A549 (cell line): ENCODE results near the gene SCD. TPM values are rescaled to one million over a fixed set of nuclear protein-coding genes. Genes with fewer than 3 reads are reported as not detected.

ENCODE experiments used
- ATAC-seq, 2 experiments: fragments of 200-7000 bp in 1 of 2; fragments of >200 bp in 1 of 2; cut with Nextera tagmentation in 1 of 2; cut with Tn5 transposase in 1 of 2; 3 replicates each; pipeline versions ENCODE4 v1.8.0 to v1.9.1; 2018 to 2020; ENCODE audit warnings: mild to moderate bottlenecking in 1 of 2, moderate library complexity in 1 of 2
- CTCF ChIA-PET: fragments of 300-600 bp; sonication (Branson Sonifier 250); formaldehyde crosslinking; extraction: SDS; loops from one replicate; lab custom pipeline; 2021; ENCODE audit warnings: antibody characterized with exemption, inconsistent platforms; lab: Yijun Ruan, JAX
- POLR2A ChIA-PET: fragments of 350-600 bp; formaldehyde crosslinking; extraction: SDS; loops from one replicate; lab custom pipeline; 2021; ENCODE audit warnings: antibody characterized with exemption, inconsistent platforms; lab: Yijun Ruan, JAX
- DNase-seq, 2 experiments: peaks; one replicate each; pipeline versions ENCODE4 v3.0.0 to v3.0.0-alpha.2; 2011 to 2016; ENCODE audit warnings: low read depth in 1 of 2, low spot score in 1 of 2
- FAIRE-seq: peaks from 2 replicates; lab custom pipeline; 2011; peaks lifted over from hg19 to GRCh38; lab: Jason Lieb, UNC
- H3K27ac ChIP-seq, 2 experiments: fragments of >200 bp; sonication (Bioruptor Twin); formaldehyde crosslinking; 3 replicates each; pipeline ENCODE4 v1.5.1; 2016 to 2017
- H3K4me1 ChIP-seq: fragments of >200 bp; sonication (Bioruptor Twin); formaldehyde crosslinking; 3 replicates; pipeline ENCODE4 v1.6.1; 2016
- H3K4me2 ChIP-seq: fragments of >200 bp; sonication (Bioruptor Twin); formaldehyde crosslinking; 3 replicates; pipeline ENCODE4 v1.6.1; 2016
- H3K4me3 ChIP-seq: fragments of >200 bp; sonication (Bioruptor Twin); formaldehyde crosslinking; 3 replicates; pipeline ENCODE4 v1.5.1; 2016
- H3K9me3 ChIP-seq: fragments of >200 bp; sonication (Bioruptor Twin); formaldehyde crosslinking; 3 replicates; pipeline ENCODE4 v1.6.1; 2016
- BHLHE40 ChIP-seq: IDR thresholded peaks from 2 replicates; pipeline ENCODE4 v1.6.1; 2012; ENCODE audit warnings: low read depth, low read length, inconsistent platforms
- CBX2 ChIP-seq: fragments of 200-600 bp; sonication (generic); IDR thresholded peaks from 2 replicates; pipeline ENCODE4 v1.6.1; 2016; ENCODE audit warnings: low read depth, mild to moderate bottlenecking, borderline replicate concordance
- CHD2 ChIP-seq: fragments of 150-350 bp; IDR thresholded peaks from 2 replicates; pipeline ENCODE4 v1.6.1; 2014; ENCODE audit warnings: low read length; ENCODE audit not compliant: partially characterized antibody
- CHD4 ChIP-seq: fragments of 200-600 bp; sonication (generic); IDR thresholded peaks from 2 replicates; pipeline ENCODE4 v1.6.1; 2016; ENCODE audit warnings: antibody characterized with exemption, mild to moderate bottlenecking, borderline replicate concordance
- EHF ChIP-seq: fragments of 250-450 bp; sonication (Bioruptor Pico); IDR thresholded peaks from 2 replicates; pipeline ENCODE4 v1.5.0; 2020; ENCODE audit warnings: mild to moderate bottlenecking
- EP300 ChIP-seq, 2 experiments: fragments of >200 bp; sonication (Bioruptor Twin); formaldehyde crosslinking; IDR thresholded peaks; 2 replicates in 1 of 2; 3 replicates in 1 of 2; pipeline ENCODE4 v1.6.1; 2016 to 2017
- ESRRA ChIP-seq: fragments of 150-350 bp; IDR thresholded peaks from 2 replicates; pipeline ENCODE4 v1.6.1; 2014; ENCODE audit warnings: mild to moderate bottlenecking, low read length, borderline replicate concordance
- FOSB ChIP-seq: fragments of 250-450 bp; sonication (Bioruptor Pico); IDR thresholded peaks from 2 replicates; pipeline ENCODE4 v1.5.0; 2020; ENCODE audit warnings: mild to moderate bottlenecking, moderate library complexity
- GATA3 ChIP-seq: IDR thresholded peaks from 2 replicates; pipeline ENCODE4 v1.6.1; 2012; ENCODE audit warnings: borderline replicate concordance
- HDAC2 ChIP-seq: fragments of 200-600 bp; sonication (generic); IDR thresholded peaks from 2 replicates; pipeline ENCODE4 v1.6.1; 2016
- HEYL ChIP-seq: fragments of 250-450 bp; sonication (Bioruptor Pico); IDR thresholded peaks from 2 replicates; pipeline ENCODE4 v1.8.0; 2021; ENCODE audit warnings: mild to moderate bottlenecking, moderate library complexity
- HOXA7 ChIP-seq: fragments of 250-450 bp; sonication (Bioruptor Pico); IDR thresholded peaks from 2 replicates; pipeline ENCODE4 v1.5.0; 2020; ENCODE audit warnings: mild to moderate bottlenecking, moderate library complexity
- HOXB5 ChIP-seq: fragments of 250-450 bp; sonication (Bioruptor Pico); IDR thresholded peaks from 2 replicates; pipeline ENCODE4 v1.5.0; 2020; ENCODE audit warnings: mild to moderate bottlenecking, moderate library complexity
- JUN ChIP-seq, 2 experiments: fragments of >200 bp; sonication (Bioruptor Twin); formaldehyde crosslinking; IDR thresholded peaks; 2 replicates in 1 of 2; 3 replicates in 1 of 2; pipeline ENCODE4 v1.6.1; 2016 to 2017
- MAX ChIP-seq: IDR thresholded peaks from 2 replicates; pipeline ENCODE4 v1.6.1; 2012
- MAZ ChIP-seq: fragments of 150-350 bp; IDR thresholded peaks from 2 replicates; pipeline ENCODE4 v1.6.1; 2014; ENCODE audit warnings: antibody characterized with exemption, low read depth, low read length, borderline replicate concordance
- NPAS2 ChIP-seq: fragments of 250-450 bp; sonication (Bioruptor Pico); IDR thresholded peaks from 2 replicates; pipeline ENCODE4 v1.8.0; 2022; ENCODE audit warnings: mild to moderate bottlenecking, moderate library complexity, borderline replicate concordance
- POLR2AphosphoS2 ChIP-seq: conservative IDR thresholded peaks from 2 replicates; pipeline ENCODE4 v1.6.1; 2012; ENCODE audit warnings: low read length, improper control_type of control experiment, inconsistent platforms
- RARB ChIP-seq: fragments of 250-450 bp; sonication (Bioruptor Pico); IDR thresholded peaks from 2 replicates; pipeline ENCODE4 v1.8.0; 2021; ENCODE audit warnings: mild to moderate bottlenecking, moderate library complexity
- TFCP2L1 ChIP-seq: fragments of 250-450 bp; sonication (Bioruptor Pico); IDR thresholded peaks from 2 replicates; pipeline ENCODE4 v1.5.0; 2021; ENCODE audit warnings: mild to moderate bottlenecking
- TP53 ChIP-seq: fragments of 250-450 bp; sonication (Bioruptor Pico); IDR thresholded peaks from 2 replicates; pipeline ENCODE4 v1.5.0; 2021; ENCODE audit warnings: mild to moderate bottlenecking, moderate library complexity
- ZFP36 ChIP-seq: fragments of 450-650 bp; IDR thresholded peaks from 2 replicates; pipeline ENCODE4 v1.6.1; 2014; ENCODE audit warnings: borderline replicate concordance; ENCODE audit not compliant: partially characterized antibody
- ZNF302 ChIP-seq: fragments of 250-450 bp; sonication (Bioruptor Pico); IDR thresholded peaks from 2 replicates; pipeline ENCODE4 v1.9.0; 2021; ENCODE audit warnings: inconsistent platforms, mild to moderate bottlenecking, moderate library complexity
- WGBS: methylation state at CpG from one replicate; pipeline ENCODE4 v1.1.6; 2017; ENCODE audit errors: missing lambda C conversion rate; 5-methylcytosine and 5-hydroxymethylcytosine counted together
- polyA plus RNA-seq, 4 experiments: library from polyadenylated mRNA; depleted of rRNA in 3 of 4; stranded (reverse); fragments of >200 nt; fragmentation: RNase III in 1 of 4; extraction: RNeasy Plus Mini Kit Qiagen cat#74134 plus additional on column Dnase treatment in 1 of 4; gene quantifications; 2 replicates in 3 of 4; 3 replicates in 1 of 4; pipeline ENCODE4 v1.2.3, GENCODE V29; 2011 to 2017
- small RNA-seq, 6 experiments: library from RNA; depleted of rRNA; stranded (forward); fragments of <200 nt; gene quantifications; one replicate each; pipeline ENCODE3, GENCODE V24; 2012
- TF ChIP-seq, protein P1 (sequence below): fragments of >200 bp; sonication (Bioruptor Twin); formaldehyde crosslinking; IDR thresholded peaks from 3 replicates; pipeline ENCODE4 v1.6.1; 2016

SCD gene
- polyA plus RNA-seq, 2 of the 4 experiments (the other 2 are of a cell fraction), result 348 to 496 TPM

- Histone ChIP-seq H3K4me1 (no peaks in the 10 kb centered on the region), H3K9me3 (no peaks in the 10 kb centered on the region), H3K4me2 (no peak overlapping the region), H3K27ac (no peak overlapping the region), H3K4me3 (no peak overlapping the region)
- CTCF ChIA-PET, result interaction anchor here (0.6 to 1.9 kb wide), 7 partner anchors 32 to 65 kb away, joined by 3 to 7 read pairs (median 3); no protein-coding TSS in a partner anchor
- ATAC-seq (no peak), DNase-seq (no peak), FAIRE-seq (no peak)
- POLR2A ChIA-PET, result no interaction called here
- 46% methylated on average over 4 of the region's 4 CpGs for WGBS
- no peak for TF ChIP-seq NPAS2 (CRISPR knock-in tag)
- no peak for TF ChIP-seq MAZ
- TF ChIP-seq JUN (IDR thresholded peaks at IDR 0.05), result no peak
- TF ChIP-seq EHF (CRISPR knock-in tag), result no peak
- TF ChIP-seq CHD2, result no peak
- no peak for TF ChIP-seq GATA3
- no peak for TF ChIP-seq ZFP36
- TF ChIP-seq HOXA7 (CRISPR knock-in tag), result no peak
- TF ChIP-seq CHD4, result no peak
- no peak for TF ChIP-seq FOSB (CRISPR knock-in tag)
- no peak for TF ChIP-seq MAX
- TF ChIP-seq TFCP2L1 (CRISPR knock-in tag), result no peak
- TF ChIP-seq, protein P1, sequence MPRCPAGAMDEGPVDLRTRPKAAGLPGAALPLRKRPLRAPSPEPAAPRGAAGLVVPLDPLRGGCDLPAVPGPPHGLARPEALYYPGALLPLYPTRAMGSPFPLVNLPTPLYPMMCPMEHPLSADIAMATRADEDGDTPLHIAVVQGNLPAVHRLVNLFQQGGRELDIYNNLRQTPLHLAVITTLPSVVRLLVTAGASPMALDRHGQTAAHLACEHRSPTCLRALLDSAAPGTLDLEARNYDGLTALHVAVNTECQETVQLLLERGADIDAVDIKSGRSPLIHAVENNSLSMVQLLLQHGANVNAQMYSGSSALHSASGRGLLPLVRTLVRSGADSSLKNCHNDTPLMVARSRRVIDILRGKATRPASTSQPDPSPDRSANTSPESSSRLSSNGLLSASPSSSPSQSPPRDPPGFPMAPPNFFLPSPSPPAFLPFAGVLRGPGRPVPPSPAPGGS, result no peak
- TF ChIP-seq RARB, result no peak
- no peak for TF ChIP-seq HOXB5 (CRISPR knock-in tag)
- no peak for TF ChIP-seq CBX2
- no peak for TF ChIP-seq HDAC2
- TF ChIP-seq, all 56 proteins: peak for 0
Observed at GRCh38 chr10:100401631-100402328, 54.7 kb downstream of the SCD start.

GRCh38 chr10:100403734-100404133 lies 56.7 kb downstream of the SCD start:
- POLR2A ChIA-PET, result interaction anchor here (1.4 kb wide), 1 partner anchor 57 kb away, joined by 4 read pairs; the partner anchor contains the start of gene SCD
- ATAC-seq, result no peak
- H3K9me3 ChIP-seq, result no peaks in the 10 kb centered on the region
- no peaks in the 10 kb centered on the region for H3K4me1 ChIP-seq
- no peak for TF ChIP-seq EP300 (IDR thresholded peaks at IDR 0.05)
- TF ChIP-seq ESRRA, result no peak
- TF ChIP-seq, all 56 proteins: peak for 0
- FAIRE-seq (no peak), DNase-seq (no peak)
- H3K27ac ChIP-seq, result no peak overlapping the region
- WGBS, result 71% methylated on average over 3 of the region's 3 CpGs
- no peak overlapping the region for H3K4me2 ChIP-seq
- no peak overlapping the region for H3K4me3 ChIP-seq
- CTCF ChIA-PET, result interaction anchor here (0.6 to 1.9 kb wide), 11 partner anchors 9 to 558 kb away, joined by 3 to 7 read pairs (median 3); partner anchors contain the start of gene SCD

GRCh38 chr10:100413173-100413572 lies 66.1 kb downstream of the SCD start:
- CTCF ChIA-PET, result interaction anchor here (0.9 to 2.5 kb wide), 7 partner anchors 19 to 106 kb away, joined by 3 to 14 read pairs (median 4); no protein-coding TSS in a partner anchor
- ATAC-seq (no peak; a peak in 1 of 6 replicates), DNase-seq (no peak), FAIRE-seq (no peak)
- H3K27ac ChIP-seq, result no peak overlapping the region
- H3K4me2 ChIP-seq, result no peak overlapping the region
- POLR2A ChIA-PET, result interaction anchor here (0.7 to 1.0 kb wide), 2 partner anchors 39 to 40 kb away, joined by 3 read pairs; no protein-coding TSS in a partner anchor
- no peak for TF ChIP-seq ZNF302 (CRISPR knock-in tag)
- TF ChIP-seq POLR2AphosphoS2, result no peak
- no peak for TF ChIP-seq CHD2
- no peak for TF ChIP-seq BHLHE40
- TF ChIP-seq TP53 (CRISPR knock-in tag), result no peak
- TF ChIP-seq HEYL, result no peak
- TF ChIP-seq HOXB5 (CRISPR knock-in tag), result no peak
- WGBS, result 59% methylated on average over 3 of the region's 3 CpGs
- H3K4me3 ChIP-seq, result no peak overlapping the region
- H3K4me1 ChIP-seq, result no peaks in the 10 kb centered on the region
- H3K9me3 ChIP-seq, result no peaks in the 10 kb centered on the region

Small RNAs within 50 kb of the gene (small RNA-seq; reads per million reads assigned to genes)
- gene RF00019, result 0 reads per million in 6 experiments

Other genes starting within 250 kb of the SCD start
- gene ERLIN1, start 161.2 kb upstream of the SCD start, polyA plus RNA-seq (2011; rRNA removed), result 70.4 and 78.4 TPM in 2 replicates
- 62.8 to 66.4 TPM (median 63.9 TPM) in 3 replicates for gene ERLIN1, start 161.2 kb upstream of the SCD start, polyA plus RNA-seq (2017; fragmentation: RNase III; extraction: RNeasy Plus Mini Kit Qiagen cat#74134 plus additional on column Dnase treatment)
- gene CHUK, start 117.6 kb upstream of the SCD start, polyA plus RNA-seq (2011; rRNA removed), result 33.2 and 44.5 TPM in 2 replicates
- gene CHUK, start 117.6 kb upstream of the SCD start, polyA plus RNA-seq (2017; fragmentation: RNase III; extraction: RNeasy Plus Mini Kit Qiagen cat#74134 plus additional on column Dnase treatment), result 22.6 to 23.5 TPM (median 22.7 TPM) in 3 replicates
- gene CWF19L1, start 79.6 kb upstream of the SCD start, polyA plus RNA-seq (2011; rRNA removed), result 30.2 and 33.6 TPM in 2 replicates
- gene CWF19L1, start 79.6 kb upstream of the SCD start, polyA plus RNA-seq (2017; fragmentation: RNase III; extraction: RNeasy Plus Mini Kit Qiagen cat#74134 plus additional on column Dnase treatment), result 24.7 to 25.6 TPM (median 24.7 TPM) in 3 replicates
- gene BLOC1S2, start 60.6 kb upstream of the SCD start, polyA plus RNA-seq (2011; rRNA removed), result 56.9 and 91.0 TPM in 2 replicates
- gene BLOC1S2, start 60.6 kb upstream of the SCD start, polyA plus RNA-seq (2017; fragmentation: RNase III; extraction: RNeasy Plus Mini Kit Qiagen cat#74134 plus additional on column Dnase treatment), result 87.6 to 90.9 TPM (median 88.5 TPM) in 3 replicates
- gene PKD2L1, start 17.0 kb upstream of the SCD start, polyA plus RNA-seq (2011; rRNA removed), result 0.06 and 0.26 TPM in 2 replicates
- gene PKD2L1, start 17.0 kb upstream of the SCD start, polyA plus RNA-seq (2017; fragmentation: RNase III; extraction: RNeasy Plus Mini Kit Qiagen cat#74134 plus additional on column Dnase treatment), result 0.08 to 0.11 TPM (median 0.10 TPM) in 3 replicates
- 0.05 and 0.08 TPM in 2 replicates for gene WNT8B, start 115.8 kb downstream of the SCD start, polyA plus RNA-seq (2011; rRNA removed)
- 0.04 to 0.05 TPM in 2 of 3 replicates, not detected in the other for gene WNT8B, start 115.8 kb downstream of the SCD start, polyA plus RNA-seq (2017; fragmentation: RNase III; extraction: RNeasy Plus Mini Kit Qiagen cat#74134 plus additional on column Dnase treatment)
- 7.1 and 9.2 TPM in 2 replicates for gene SEC31B, start 172.6 kb downstream of the SCD start, polyA plus RNA-seq (2011; rRNA removed)
- gene SEC31B, start 172.6 kb downstream of the SCD start, polyA plus RNA-seq (2017; fragmentation: RNase III; extraction: RNeasy Plus Mini Kit Qiagen cat#74134 plus additional on column Dnase treatment), result 4.5 to 6.8 TPM (median 6.2 TPM) in 3 replicates
- 208 and 221 TPM in 2 replicates for gene NDUFB8, start 182.6 kb downstream of the SCD start, polyA plus RNA-seq (2011; rRNA removed)
- gene NDUFB8, start 182.6 kb downstream of the SCD start, polyA plus RNA-seq (2017; fragmentation: RNase III; extraction: RNeasy Plus Mini Kit Qiagen cat#74134 plus additional on column Dnase treatment), result 324 to 355 TPM (median 333 TPM) in 3 replicates
- 21.6 and 26.4 TPM in 2 replicates for gene HIF1AN, start 188.7 kb downstream of the SCD start, polyA plus RNA-seq (2011; rRNA removed)
- gene HIF1AN, start 188.7 kb downstream of the SCD start, polyA plus RNA-seq (2017; fragmentation: RNase III; extraction: RNeasy Plus Mini Kit Qiagen cat#74134 plus additional on column Dnase treatment), result 13.4 to 16.4 TPM (median 15.3 TPM) in 3 replicates